Activated naive CD8-positive, alpha-beta T cell treated with anti-CD3 and anti-CD28 coated beads, Interleukin-2, amount 50 U/mL, for 16 hours (primary cell): Measurements from ENCODE around the gene ADAMTS18.
"Not testable (repeated sequence)": the region's sequence is repeated elsewhere in the genome, so short reads cannot be mapped to it uniquely, and the experiment has no call there.

ENCODE experiments used
- DNase-seq: peaks from one replicate; pipeline ENCODE4 v3.0.0-alpha.2; 2020; ENCODE audit warnings: low read depth, low spot score

Gene ADAMTS18, protein sequence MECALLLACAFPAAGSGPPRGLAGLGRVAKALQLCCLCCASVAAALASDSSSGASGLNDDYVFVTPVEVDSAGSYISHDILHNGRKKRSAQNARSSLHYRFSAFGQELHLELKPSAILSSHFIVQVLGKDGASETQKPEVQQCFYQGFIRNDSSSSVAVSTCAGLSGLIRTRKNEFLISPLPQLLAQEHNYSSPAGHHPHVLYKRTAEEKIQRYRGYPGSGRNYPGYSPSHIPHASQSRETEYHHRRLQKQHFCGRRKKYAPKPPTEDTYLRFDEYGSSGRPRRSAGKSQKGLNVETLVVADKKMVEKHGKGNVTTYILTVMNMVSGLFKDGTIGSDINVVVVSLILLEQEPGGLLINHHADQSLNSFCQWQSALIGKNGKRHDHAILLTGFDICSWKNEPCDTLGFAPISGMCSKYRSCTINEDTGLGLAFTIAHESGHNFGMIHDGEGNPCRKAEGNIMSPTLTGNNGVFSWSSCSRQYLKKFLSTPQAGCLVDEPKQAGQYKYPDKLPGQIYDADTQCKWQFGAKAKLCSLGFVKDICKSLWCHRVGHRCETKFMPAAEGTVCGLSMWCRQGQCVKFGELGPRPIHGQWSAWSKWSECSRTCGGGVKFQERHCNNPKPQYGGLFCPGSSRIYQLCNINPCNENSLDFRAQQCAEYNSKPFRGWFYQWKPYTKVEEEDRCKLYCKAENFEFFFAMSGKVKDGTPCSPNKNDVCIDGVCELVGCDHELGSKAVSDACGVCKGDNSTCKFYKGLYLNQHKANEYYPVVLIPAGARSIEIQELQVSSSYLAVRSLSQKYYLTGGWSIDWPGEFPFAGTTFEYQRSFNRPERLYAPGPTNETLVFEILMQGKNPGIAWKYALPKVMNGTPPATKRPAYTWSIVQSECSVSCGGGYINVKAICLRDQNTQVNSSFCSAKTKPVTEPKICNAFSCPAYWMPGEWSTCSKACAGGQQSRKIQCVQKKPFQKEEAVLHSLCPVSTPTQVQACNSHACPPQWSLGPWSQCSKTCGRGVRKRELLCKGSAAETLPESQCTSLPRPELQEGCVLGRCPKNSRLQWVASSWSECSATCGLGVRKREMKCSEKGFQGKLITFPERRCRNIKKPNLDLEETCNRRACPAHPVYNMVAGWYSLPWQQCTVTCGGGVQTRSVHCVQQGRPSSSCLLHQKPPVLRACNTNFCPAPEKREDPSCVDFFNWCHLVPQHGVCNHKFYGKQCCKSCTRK (N-terminal part only)

DNA sequence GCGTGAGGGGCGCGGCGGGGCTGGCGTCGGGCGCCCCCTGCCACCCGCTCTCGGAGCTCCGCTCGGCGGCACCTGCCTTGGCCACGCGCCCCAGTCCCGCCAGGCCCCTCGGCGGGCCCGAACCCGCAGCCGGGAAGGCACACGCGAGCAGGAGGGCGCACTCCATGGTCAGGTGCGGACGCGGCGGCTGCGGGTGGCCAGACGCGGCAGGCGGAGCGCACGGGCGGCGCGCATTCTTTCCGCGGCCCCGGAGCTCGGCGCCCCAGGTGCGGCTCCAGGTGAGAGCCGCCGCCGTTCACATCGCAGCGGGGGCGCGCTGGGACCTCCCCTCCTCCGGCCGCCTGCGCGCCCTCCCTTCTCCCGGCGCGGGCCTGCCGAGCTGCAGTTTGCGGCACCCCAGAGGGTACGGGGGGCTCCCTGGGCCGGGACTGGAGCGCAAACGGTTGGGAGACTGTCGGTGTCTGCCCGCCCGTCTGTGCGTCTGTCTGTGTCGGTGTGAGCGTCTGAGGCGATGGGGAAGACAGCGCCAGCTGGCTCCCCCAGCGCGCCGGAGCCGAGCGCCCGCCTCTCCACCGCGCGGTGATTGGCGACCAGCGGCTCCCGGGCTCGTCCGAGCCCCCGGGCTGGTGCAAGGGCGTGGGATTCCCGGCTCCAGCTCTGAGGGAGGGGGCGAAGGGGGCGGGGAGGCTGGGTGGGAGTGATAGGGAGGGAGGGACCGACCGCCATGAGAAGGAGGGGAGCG, at the start of gene ADAMTS18:
ADAMTS18 (minus strand) TSS at position 505 of the 742 bp plus-strand sequence; CDS start at position 166, 339 bp downstream.
- no peak for DNase-seq

DNA sequence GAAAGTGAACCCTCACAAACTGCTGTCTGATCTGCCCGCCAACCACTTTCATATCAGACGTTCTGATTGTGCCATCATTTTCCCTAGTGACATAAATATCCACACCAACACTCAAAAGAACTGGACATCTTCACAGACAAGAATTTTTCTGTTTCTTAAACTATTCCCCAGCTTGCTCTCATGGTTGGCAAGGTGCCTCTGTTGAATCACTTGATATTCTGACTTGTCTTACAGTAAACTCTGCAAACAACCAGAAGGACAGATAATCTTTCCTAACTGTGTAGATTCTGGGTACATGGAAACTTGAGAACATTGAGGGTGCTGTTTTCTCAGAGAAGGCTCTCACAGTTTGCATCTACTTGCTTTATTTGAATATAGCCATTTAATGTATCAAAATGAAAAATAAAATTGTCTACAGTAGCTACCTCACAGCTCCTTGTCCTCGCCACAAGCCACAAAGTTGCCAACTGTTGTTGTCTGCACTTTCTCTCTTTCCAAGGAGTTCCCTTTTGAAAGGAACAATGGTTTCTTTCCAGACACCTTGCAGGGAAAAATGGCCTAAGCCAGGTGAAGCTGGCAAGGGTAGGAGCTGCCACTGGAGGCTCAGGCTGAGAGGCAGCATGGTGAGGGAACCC, 46.0 kb upstream of the ADAMTS18 start:
- no peak for DNase-seq

DNA sequence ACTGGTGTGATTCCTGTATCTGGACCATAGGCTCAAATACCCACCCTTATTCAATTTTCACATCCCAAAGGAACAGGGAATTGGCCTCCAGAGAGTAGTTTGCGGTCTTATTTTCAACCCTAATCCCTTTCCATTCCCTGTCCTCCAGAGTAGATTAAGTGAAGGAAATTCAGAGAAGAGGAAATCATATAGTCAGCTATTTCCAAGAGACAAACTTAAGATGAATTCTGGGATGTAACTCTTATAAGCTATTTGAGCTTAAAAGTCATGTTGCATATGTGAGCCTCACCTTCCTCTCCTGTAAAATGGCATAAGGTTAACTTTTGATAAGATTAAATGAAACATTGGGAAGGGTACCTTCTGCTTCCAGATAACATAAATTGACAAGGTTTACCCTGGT, 37.4 kb upstream of the ADAMTS18 start:
- no peak for DNase-seq

DNA sequence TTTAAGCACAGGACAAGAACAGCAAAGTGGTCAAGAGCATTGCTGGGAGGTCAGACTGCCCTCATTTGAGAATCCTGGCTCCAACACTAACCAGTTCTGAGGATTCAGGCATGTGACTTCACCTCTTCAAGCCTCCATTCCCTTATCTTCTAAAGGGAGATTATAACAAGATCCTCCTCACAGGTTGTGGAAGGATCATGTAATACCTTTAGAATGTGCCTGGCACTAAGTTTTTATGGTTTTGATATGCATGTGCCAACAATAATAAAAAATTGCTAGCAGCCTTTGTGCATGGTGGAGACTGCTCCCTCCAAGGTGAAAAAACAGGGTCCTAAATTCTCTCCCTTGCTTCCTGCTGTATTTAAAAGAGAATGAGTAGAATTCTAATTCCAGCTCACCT, 36.0 kb upstream of the ADAMTS18 start:
- DNase-seq: no peak

DNA sequence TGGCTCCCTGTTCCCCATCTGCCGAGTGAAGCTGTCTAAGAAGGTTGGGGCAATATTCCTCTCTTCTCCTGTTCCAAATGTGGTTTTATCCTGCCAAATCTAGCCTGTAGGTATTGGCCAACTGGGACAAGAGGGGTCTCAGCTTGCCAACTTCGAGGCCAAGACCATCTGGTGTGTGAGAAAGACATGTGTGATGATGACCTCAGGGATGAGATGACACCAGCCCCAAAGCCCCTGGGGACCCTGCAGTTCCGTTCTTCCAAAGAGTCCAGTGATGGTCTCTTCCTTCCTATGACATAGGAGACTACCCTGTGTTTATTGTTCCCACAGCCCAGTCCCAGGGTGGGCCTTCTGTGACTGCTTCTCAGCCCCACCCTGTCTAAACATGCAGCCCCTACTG, 34.8 kb upstream of the ADAMTS18 start:
- DNase-seq: no peak

DNA sequence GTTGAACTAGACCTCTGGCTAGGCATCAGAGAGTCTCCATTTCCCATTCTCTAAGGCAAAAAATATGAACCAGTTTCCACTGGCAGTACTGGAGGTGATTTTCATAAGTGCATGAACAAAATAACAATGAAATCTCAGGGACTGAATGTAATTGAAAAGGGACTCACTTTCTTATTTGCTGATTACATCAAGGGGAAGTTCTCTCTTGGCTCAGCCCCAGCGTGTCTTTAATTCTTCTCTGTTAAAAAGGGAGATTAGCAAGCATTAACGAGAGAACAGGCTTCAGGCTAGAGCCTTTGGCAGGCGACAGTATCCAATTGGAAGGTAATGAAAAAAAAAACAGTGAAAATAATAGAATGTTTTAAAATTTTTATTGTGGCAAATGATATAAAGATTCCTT, 34.0 kb upstream of the ADAMTS18 start:
- no peak for DNase-seq

DNA sequence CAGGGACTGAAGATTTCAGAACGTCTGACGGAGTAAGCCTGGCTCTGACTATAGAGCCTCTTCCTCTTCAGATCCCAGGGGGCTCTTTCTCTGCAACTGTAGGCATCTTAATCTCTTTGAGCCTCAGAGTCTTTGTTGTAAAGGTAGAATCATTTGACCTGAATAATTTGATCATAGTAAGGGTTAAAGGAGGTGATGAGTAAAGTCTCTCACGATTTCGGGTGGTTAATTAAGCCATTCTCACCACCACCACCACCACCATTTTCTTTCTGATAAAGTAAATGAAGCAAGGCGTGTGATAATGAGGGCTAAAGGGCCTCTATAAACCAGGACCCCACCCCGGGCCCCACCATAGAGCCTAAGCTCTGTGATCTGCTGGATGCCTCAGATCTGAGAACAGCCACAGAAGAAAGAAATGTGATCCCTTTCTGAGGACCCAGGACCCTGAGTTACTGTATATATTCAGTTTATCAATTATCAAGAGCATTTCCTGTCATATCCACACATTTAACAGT, 33.0 kb upstream of the ADAMTS18 start:
- no peak for DNase-seq

DNA sequence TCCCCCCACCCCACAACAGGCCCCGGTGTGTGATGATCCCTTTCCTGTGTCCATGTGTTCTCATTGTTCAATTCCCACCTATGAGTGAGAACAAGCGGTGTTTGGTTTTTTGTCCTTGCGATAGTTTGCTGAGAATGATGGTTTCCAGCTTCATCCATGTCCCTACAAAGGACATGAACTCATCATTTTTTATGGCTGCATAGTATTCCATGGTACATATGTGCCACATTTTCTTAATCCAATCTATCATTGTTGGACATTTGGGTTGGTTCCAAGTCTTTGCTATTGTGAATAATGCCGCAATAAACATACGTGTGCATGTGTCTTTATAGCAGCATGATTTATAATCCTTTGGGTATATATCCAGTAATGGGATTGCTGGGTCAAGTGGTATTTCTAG, 28.8 kb upstream of the ADAMTS18 start:
- DNase-seq: not testable (repeated sequence)

DNA sequence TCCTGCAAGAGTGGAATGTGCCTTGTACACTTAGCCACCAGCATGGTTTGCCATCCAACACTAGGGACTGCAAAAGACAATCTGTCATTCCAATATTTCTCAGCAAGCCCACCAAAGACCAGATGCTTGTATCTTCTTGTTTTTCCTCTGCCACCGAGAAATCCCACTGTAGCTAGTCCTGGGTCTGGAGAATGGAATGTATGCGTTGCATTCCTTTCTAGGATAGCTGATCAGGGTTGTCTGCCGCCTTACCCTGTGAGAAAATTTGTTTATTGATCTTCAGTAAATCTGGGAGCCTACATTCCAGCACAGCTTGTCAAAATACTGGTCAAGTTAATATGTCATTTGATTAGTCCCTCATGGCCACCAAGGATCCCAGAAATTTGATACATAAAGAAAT, 28.1 kb upstream of the ADAMTS18 start:
- DNase-seq: no peak

DNA sequence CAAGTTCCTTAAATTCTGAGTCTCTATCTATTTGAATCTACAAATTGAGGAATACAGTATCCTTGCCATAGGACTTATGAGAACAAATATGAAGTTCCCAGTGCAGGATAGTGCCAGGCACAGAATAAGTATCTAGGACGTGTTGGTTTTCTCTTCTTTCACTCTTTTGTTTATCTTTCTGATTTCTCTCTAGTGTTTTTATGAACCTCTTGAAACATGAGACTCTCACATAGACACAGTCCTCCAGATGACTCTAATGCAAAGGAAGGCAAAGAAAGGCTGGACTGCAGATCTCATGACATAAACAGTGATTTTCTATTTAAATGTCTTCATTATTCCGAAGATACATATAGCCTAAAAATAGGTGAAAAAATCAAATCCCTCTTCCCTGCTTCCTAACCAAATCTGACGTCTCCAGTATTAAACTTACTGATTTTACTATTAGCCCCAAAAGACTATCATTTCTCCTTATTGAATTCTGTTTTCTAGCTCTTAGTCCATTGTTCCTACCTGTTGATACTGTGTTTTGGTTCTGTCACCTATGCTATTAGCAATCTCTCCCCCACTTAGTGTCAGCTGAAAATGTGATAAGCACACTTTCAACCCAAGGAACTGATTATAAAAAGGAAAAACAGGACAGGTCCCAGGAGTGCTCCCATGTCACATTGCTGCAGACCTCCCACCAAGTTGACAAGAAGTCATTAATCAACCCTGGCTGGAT, 24.9 kb upstream of the ADAMTS18 start:
- no peak for DNase-seq

DNA sequence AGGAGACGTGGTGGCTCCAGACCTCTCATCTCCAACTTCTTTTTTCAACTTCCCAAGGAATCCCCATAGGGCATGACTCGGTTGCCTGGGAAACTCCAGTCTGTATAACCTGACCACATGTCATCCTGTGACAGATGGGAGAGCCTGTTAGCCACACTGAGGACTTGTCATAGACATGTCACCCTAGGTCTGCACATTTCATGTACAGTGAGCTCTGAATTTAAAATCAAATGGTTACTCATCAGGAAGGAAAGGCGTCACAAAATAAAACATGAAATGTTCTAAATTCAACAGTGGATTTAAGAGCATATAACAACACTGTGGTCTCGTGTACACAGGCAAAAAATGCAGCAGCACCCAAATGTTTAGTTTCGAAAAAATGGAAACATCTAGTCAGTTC, 22.2 kb upstream of the ADAMTS18 start:
- DNase-seq: no peak

DNA sequence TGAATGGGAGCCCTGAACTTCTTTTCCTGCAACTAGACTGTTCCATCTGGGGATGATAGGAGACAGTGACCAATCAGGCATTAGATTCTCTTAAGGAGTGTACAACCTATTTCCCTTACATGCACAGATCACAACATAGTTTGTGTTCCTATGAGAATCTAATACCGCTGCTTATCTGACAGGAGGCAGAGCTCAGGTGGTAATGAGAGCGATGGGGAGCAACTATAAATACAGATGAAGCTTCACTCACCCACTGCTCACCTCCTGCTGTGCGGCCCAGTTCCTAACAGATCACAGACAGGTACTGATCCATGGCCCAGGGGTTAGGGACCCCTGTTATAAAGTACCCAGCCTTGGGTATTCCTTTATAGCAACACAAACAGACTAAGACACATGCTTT, 17.4 kb upstream of the ADAMTS18 start:
- no peak for DNase-seq

DNA sequence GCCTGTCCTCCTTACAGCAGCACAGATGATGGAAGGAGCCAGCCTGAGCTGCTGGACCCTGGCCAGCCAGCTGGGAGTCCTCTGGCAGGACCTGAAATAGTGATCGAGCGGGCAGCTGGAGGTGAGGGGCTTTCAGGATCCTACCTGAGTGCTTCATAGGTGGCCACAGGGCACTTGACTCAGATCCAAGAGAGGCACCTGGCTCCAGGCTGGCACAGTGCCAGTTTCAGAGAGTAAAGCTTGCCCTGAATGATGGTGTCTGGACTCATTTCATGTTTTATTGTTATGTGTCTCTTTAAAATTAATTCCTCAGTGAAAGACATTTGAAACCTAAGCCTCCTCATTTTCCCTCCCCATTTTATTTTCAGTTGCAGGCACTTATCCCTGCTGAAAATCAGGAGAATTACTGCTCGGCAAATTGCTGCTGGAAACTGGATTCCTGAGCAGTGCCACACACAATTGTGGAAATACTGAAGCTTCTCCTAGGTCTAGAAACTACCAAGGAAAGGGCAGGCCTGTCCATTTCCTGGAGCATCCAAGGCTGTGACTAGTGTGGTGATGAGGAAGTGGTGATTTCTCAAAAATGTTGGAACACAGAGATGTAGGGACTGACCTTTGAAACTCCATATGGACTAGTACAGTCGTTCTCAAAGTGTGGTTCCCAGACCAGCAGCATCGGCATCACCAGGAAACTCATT, 16.1 kb upstream of the ADAMTS18 start:
- DNase-seq: no peak

DNA sequence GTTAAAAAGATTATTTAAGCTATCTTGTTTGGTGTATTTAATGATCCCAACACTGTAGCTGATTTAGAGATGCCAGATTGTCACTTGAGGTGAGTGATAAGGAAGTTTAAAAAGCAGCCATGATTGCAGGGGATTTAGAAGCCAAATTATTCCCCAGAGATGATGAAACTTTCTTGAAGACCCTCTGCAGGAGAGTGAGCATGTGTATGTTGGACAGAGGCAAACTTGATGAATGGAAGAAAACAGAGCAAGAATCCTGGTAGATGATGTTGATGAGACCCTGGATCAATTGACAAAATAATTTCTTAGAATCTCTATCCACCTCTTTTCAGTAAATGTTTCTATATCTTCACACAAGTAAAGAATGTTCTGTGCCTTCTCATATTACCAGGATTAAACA, 14.4 kb upstream of the ADAMTS18 start:
- DNase-seq: no peak

DNA sequence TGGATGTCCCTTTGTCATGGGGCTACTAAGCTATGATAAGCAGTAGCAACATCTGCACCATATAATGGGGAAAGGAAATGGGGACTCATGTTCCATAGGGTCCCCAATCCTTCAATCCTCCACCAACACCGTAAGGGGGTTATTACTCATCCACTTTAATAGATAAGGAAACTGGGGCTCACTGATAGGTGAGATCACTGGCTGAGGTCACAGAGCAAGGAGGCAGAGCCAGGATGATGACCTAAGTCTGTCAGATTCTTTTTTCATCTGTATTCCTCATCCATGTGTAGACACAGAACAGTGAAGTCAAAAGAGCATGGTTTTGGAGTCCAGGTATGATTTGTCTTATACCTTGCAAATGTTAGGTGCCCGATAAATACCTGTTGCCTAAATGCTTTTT, 10.5 kb upstream of the ADAMTS18 start:
- no peak for DNase-seq

DNA sequence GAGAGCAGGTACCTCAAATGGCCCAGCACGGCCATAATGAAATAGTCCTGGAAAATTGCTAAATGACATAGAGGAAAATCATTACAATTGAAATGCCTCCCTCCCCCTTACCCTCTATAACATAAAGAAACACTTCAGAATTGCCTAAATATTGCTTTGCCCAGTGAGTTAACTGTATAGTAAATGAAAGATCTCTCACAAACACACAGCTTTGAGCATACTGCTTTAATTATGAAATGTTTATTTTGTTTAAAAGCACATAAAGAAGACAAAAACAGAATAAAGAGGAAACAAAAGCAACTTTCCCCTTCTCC, 9.3 kb upstream of the ADAMTS18 start:
- no peak for DNase-seq

DNA sequence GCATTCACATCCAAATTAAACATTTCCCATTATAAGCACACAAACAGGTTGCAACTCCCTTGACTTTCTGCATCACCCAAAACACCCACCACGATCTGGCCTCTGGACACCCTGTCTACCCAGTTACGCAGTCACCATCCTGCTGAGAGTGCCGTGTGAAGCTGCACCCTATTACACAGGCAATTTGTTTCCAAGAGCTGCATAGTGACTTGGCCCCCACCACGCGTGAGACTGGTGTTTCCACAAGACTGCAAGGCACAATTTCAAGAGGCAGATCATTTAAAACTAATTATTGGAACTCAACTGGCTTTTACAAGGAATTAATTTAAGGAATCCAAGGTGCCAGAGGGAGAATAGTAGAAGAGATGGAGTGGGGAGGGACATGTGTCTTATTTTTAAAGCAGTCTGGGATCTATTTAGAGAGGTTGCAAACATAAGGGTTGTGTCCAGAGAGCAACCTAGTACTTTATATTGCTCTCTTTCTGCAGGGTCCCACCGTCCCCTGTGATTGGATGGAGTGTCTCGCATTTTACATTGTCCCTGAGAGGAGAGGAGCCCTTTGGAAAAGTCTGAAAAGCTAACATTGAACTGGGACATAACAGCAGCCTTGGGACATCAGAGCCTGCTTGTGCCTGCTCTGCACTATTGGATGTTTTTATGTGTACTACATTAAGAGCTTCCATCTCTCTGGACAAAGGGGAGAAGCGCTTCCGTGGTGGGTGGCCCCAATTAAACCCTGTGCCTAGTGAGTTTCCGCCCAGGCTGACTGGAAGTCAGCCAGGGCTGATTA, 8.7 kb upstream of the ADAMTS18 start:
- DNase-seq: no peak

DNA sequence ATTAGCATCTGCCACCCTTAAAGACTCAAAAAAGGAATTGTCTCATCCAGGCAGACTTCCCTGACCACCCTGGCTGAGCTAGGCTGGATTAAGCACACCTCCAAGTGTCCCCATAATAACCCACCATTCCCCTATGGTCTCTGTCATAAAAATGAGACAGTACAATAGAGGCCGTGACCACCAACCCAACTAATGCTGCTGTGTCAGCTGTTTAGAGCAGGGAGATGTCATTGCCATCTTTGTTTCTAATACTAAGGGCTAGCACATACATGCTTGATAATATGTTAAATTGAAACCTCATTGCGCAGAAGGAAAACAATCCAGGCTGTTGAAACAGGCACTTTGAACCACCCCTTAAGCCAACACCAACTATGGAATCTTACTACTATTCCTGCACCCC, 7.2 kb upstream of the ADAMTS18 start:
- no peak for DNase-seq

DNA sequence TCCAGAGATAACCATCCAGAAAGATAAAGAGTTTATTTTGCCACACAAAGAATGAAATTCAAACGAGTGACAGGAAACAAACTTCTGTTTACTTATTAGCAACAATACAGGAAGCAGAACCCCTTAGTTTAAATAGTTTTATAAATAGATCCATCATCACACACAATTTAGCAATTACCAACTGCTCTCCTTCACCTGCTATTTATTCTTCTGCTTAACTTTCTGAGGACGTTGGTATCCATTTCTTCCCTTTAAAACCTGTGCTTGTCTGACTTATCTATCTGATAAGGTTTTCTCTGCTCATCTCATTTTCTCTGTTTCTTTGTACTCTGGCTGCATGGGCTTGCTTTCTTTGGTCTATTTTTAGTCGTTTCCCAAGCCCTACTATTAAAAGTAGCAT, 4.3 kb upstream of the ADAMTS18 start:
- DNase-seq: no peak
